ENCODE data around the gene LIPE. TPM values are rescaled to one million over a fixed set of nuclear protein-coding genes. Genes with fewer than 3 reads are reported as not detected.

The LIPE gene
- total RNA-seq, 4 donors from 2014 or later, result 491 to 3,641 (median 1,025) TPM

DNA sequence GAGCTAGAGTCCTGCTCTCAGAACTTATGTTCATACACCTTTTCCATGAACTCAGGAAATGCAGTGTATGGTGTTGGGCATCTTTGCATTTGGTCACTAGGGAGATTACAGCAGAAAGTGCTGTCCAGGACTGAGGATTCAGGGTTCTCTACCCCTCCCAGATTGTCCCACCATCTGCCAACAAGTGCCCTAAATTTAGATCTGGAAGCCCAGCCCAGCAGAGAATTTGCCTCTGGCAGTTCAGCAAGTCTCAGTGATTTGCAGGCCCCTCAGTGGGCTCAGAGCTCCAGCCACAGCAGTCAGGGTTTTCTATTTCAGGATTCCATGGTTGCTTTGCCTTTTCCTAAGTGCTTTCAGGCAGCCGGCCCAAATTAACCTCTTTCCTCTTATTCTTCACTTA lies 60.5 kb downstream of the LIPE start:
- TF ChIP-seq, protein P1, sequence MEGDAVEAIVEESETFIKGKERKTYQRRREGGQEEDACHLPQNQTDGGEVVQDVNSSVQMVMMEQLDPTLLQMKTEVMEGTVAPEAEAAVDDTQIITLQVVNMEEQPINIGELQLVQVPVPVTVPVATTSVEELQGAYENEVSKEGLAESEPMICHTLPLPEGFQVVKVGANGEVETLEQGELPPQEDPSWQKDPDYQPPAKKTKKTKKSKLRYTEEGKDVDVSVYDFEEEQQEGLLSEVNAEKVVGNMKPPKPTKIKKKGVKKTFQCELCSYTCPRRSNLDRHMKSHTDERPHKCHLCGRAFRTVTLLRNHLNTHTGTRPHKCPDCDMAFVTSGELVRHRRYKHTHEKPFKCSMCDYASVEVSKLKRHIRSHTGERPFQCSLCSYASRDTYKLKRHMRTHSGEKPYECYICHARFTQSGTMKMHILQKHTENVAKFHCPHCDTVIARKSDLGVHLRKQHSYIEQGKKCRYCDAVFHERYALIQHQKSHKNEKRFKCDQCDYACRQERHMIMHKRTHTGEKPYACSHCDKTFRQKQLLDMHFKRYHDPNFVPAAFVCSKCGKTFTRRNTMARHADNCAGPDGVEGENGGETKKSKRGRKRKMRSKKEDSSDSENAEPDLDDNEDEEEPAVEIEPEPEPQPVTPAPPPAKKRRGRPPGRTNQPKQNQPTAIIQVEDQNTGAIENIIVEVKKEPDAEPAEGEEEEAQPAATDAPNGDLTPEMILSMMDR (IDR thresholded peaks at IDR 0.05), result no peak
- ATAC-seq (ENCODE audit: low FRiP score) (no peak), DNase-seq (ENCODE audit: low spot score) (no peak)

DNA sequence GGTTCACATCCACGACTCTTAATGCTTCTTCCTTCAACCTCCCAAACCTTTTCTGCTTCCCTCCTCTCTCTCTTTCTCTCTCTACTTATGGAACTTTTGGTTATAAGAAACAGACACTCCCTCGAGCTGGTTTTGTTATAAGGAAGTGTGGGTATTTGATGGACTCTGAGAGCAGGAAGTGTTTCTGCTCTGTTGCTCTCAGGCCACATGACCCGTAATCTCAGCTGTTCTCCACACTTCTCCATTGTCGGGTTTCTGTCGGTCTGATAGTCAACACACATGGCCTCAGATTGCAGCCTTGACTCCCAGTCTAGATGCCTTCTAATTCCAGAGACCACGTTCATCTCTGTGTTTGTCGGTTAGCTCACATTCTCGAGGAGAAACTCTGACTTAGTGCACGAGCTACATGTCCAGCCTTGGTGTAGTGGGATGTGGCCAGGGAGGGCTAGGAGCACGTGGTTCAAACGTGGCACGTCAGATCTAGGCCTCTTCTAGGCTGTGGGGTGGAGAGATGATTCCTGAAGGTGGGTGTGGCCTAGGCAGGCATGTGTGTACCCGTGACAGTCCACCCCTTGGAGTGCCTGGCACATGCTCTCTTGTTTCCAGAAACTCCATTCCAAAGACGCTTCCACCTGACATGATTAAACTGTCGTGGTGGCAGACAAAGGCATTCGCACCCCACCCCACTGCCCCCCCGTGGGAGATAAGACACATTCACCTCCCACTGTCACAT lies 63.4 kb downstream of the LIPE start:
- TF ChIP-seq, protein P1 (IDR thresholded peaks at IDR 0.05), result no peak
- ATAC-seq (ENCODE audit: low FRiP score), result no peak

DNA sequence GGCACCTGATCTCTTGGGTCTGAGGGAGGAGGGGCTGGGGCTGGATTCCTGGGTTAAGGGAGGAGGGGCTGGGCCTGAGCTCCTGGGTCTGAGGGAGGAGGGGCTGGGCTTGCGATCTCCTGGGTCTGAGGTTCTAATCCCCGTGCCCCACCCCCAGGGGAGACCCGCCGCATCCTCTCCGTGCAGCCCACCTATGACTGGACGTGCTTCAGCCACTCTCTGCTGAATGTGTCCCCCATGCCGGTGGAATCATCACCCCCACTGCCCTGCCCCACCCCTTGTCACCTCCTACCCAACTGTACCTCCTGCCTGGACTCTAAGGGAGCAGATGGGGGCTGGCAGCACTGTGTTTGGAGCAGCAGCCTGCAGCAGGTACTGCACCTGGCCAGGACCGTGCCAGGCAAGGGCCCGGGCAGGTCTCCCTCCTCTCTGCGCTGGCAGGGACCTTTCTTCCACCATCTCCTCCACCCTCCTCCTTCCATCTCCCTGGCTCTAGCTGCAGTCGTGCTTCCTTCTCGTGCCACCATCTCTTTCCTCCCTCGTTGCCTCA lies 64.2 kb downstream of the LIPE start:
- no peak for ATAC-seq (ENCODE audit: low FRiP score)
- TF ChIP-seq, protein P1 (IDR thresholded peaks at IDR 0.05), result no peak
- DNase-seq (ENCODE audit: low spot score), result no peak

More for the DNA sequence above, 63.4 kb downstream of the LIPE start:
- DNase-seq (ENCODE audit: low spot score), result no peak

DNA sequence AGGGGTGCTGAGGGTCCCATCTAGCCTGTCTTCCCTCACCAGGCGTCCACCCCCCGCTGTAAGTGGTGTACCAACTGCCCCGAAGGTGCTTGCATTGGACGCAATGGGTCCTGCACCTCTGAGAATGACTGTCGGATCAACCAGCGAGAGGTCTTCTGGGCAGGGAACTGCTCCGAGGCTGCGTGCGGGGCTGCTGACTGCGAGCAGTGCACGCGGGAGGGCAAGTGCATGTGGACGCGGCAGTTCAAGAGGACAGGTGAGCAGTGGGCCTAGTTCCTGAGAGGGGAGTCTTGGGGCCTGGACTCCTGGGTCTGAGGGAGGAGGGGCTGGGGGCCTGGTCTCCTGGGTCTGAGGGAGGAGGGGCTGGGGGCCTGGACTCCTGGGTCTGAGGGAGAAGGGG lies 64.8 kb downstream of the LIPE start:
- DNase-seq (ENCODE audit: low spot score) (no peak), ATAC-seq (ENCODE audit: low FRiP score) (no peak)
- TF ChIP-seq, protein P1 (IDR thresholded peaks at IDR 0.05), result no peak

DNA sequence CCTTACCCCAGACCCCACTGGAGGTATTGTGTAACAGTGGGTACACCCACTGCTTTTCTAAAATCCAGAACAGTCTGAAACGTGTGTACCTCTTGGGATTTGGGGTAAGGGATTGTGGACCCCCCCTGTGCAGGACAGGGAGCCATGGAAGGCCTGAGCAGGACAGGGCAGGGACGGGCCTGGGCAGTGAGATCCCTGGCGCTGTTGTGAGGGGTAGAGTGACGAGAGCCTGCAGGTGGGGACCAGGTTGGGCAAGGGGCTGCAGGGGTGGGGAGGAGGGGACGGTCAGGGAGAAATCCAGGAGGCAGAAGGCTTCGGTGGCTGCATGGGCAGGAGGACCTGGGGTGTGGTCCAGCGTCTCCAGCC lies 65.7 kb downstream of the LIPE start:
- TF ChIP-seq, protein P1 (IDR thresholded peaks at IDR 0.05), result no peak
- DNase-seq (ENCODE audit: low spot score), result no peak
- no peak for ATAC-seq (ENCODE audit: low FRiP score)

DNA sequence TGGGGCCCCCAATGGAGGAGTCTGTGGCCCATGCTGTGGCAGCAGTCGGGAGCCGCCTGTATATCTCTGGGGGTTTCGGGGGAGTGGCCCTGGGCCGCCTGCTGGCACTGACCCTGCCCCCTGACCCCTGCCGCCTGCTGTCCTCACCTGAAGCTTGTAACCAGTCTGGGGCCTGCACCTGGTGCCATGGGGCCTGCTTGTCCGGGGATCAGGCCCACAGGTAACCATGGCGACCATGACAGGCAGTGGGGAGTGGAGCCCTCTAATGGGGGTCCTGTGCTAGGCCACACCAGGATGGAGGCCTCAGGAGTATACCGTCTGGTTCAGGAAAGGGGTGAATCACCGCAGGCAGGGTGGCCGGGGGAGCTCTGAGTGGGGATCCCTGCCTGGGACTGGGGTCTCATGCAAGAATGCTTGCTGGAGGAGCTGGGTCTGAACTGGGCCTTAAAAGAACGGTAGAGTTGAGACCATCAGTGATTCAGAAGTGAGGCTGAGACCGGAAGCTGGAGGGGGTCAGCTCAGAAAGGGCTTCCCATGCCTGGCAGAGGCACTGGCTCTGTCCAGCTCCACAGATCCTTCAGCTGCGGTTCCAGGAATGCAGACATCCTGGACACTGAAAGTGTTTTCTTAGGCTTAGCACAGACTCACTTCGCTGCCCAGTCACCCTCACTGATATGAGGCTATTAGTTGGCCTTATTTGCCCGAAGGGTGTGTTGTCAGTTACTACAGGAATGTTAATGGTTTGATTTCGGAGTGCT lies 66.2 kb downstream of the LIPE start:
- ATAC-seq (ENCODE audit: low FRiP score), result no peak
- DNase-seq (ENCODE audit: low spot score), result no peak
- TF ChIP-seq, protein P1 (IDR thresholded peaks at IDR 0.05), result no peak
